ENCODE measurements around the gene VARS2. TPM values are rescaled to one million over a fixed set of nuclear protein-coding genes. Genes with fewer than 3 reads are reported as not detected.

Gene VARS2
- total and polyA plus RNA-seq, 2 experiments from 2014 or later, result 21.6 to 36.9 TPM

DNA sequence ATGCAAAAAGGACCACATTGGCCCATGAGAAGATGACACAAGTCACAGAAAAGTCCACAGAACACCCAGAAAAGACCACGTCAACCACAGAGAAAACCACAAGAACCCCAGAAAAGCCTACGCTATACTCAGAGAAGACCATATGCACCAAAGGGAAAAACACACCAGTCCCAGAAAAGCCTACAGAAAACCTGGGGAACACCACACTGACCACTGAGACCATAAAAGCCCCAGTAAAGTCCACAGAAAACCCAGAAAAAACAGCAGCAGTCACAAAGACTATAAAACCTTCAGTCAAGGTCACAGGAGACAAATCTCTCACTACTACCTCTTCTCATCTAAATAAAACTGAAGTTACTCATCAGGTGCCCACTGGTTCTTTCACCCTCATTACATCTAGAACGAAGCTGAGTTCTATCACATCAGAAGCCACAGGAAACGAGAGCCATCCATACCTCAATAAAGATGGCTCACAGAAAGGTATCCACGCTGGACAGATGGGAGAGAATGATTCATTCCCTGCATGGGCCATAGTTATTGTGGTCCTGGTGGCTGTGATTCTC lies 38.0 kb downstream of the VARS2 start:
- 87% methylated on average over 5 of the region's 5 CpGs for WGBS (ENCODE audit: low lambda C conversion rate, missing lambda C conversion rate)
- Histone ChIP-seq H3K4me3 (no peak overlapping the region), H3K79me2 (no peaks in the 10 kb centered on the region), H3K27ac (no peak overlapping the region), H3K27me3 (peaks cover 33% of the 10 kb centered on the region), H3K9me2 (replicated peaks; ENCODE audit: insufficient read depth) (no peaks in the 10 kb centered on the region), H3K36me3 (replicated peaks; ENCODE audit: insufficient read depth, low read depth) (no peaks in the 10 kb centered on the region), H3K9me3 (ENCODE audit: low read depth) (no peaks in the 10 kb centered on the region), H2AFZ (no peak overlapping the region), H3K4me2 (no peak overlapping the region), H3K4me1 (ENCODE audit: insufficient read depth) (no peaks in the 10 kb centered on the region), H4K20me1 (ENCODE audit: insufficient read depth, poor library complexity, severe bottlenecking) (no peaks in the 10 kb centered on the region)
- TF ChIP-seq EZH2phosphoT487 (IDR thresholded peaks at IDR 0.05; ENCODE audit: low read depth, severe bottlenecking, unreplicated experiment), result no peak
- TF ChIP-seq, protein P1, sequence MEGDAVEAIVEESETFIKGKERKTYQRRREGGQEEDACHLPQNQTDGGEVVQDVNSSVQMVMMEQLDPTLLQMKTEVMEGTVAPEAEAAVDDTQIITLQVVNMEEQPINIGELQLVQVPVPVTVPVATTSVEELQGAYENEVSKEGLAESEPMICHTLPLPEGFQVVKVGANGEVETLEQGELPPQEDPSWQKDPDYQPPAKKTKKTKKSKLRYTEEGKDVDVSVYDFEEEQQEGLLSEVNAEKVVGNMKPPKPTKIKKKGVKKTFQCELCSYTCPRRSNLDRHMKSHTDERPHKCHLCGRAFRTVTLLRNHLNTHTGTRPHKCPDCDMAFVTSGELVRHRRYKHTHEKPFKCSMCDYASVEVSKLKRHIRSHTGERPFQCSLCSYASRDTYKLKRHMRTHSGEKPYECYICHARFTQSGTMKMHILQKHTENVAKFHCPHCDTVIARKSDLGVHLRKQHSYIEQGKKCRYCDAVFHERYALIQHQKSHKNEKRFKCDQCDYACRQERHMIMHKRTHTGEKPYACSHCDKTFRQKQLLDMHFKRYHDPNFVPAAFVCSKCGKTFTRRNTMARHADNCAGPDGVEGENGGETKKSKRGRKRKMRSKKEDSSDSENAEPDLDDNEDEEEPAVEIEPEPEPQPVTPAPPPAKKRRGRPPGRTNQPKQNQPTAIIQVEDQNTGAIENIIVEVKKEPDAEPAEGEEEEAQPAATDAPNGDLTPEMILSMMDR (IDR thresholded peaks at IDR 0.05; ENCODE audit: poor library complexity), result no peak
- no peak for DNase-seq (ENCODE audit: low spot score)

DNA sequence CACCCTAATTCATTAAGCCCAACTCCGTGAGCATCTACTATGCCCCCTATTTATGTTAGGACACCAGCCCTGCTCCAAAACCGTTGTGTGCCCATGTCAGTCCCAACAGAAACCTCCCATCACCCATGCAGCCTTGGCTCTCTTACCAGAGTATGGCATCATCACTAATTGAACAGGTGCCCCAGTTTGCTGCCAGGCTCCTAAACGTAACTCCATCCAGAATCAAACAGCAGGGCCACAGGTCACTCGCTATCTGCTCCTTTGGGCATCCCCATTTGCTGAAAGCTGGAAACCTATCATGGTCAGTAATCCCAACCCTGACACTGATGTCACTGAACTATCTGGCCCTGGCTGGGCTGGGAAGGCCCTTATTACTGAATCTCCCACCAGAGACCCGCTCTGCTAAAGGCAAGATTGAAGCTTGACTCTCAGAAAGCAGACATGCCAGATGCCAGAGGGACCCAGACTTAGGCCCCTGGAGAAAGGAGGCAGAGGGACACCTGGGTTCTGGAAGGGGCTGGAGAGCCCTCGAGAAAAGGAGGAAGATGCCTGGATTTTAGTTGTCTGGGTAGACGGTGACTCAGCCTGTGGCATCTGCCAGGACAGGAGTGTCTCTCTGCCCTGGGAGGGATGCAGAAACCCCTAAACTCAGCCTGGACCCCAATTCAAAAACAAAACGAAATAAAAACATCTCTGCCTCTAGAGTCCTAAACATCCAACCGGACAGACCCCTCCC lies 40.8 kb downstream of the VARS2 start:
- Histone ChIP-seq H3K9me3 (ENCODE audit: low read depth) (no peaks in the 10 kb centered on the region), H3K4me2 (peak overlapping the region; percentile 88), H3K27ac (peak overlapping the region; percentile 31), H3K4me1 (ENCODE audit: insufficient read depth) (no peaks in the 10 kb centered on the region), H3K4me3 (peak overlapping the region; percentile 9), H3K27me3 (peaks cover 43% of the 10 kb centered on the region), H3K36me3 (replicated peaks; ENCODE audit: insufficient read depth, low read depth) (no peaks in the 10 kb centered on the region), H3K79me2 (no peaks in the 10 kb centered on the region), H4K20me1 (ENCODE audit: insufficient read depth, poor library complexity, severe bottlenecking) (no peaks in the 10 kb centered on the region), H2AFZ (peak overlapping the region; percentile 89), H3K9me2 (replicated peaks; ENCODE audit: insufficient read depth) (no peaks in the 10 kb centered on the region)
- DNase-seq (ENCODE audit: low spot score), result no peak
- TF ChIP-seq, protein P1 (IDR thresholded peaks at IDR 0.05; ENCODE audit: poor library complexity), result no peak
- TF ChIP-seq EZH2phosphoT487 (IDR thresholded peaks at IDR 0.05; ENCODE audit: low read depth, severe bottlenecking, unreplicated experiment) (no peak), EZH2 (IDR thresholded peaks at IDR 0.05; ENCODE audit: borderline replicate concordance) (no peak)
- 65% methylated on average over 9 of the region's 9 CpGs for WGBS (ENCODE audit: low lambda C conversion rate, missing lambda C conversion rate)

DNA sequence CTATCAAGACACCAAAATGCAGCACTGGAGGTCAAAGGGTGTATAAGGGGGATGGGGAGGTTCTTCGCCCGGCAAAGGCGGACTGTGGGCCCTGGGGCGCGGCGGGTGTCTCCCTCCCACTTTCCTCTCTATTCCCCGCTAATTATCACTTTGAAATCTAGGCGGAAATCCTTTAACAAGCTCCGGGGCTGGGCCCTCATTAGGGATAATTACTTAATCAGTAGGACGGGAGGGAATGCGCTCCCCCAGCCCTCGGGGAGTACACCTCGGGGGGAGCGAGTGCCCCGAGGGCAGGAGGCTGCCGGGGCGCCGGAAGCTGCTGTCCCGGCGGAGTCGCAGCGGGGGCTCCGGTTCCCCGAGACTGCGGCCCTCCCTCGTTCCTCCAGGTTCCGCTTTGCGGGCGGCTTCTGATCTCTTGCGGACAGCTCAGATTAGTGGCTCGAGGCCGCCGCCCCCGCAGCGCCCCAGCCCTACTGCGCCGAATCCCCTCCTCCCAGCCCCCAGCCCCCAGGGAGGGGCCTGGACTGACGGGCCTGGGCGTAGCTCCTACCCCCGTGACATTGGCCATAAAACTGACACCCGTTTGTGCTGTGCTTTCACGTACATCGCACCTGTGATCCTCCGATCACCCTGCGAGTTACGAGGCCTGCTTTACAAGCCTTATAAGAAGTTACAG lies 41.5 kb downstream of the VARS2 start:
- H3K9me2 ChIP-seq (replicated peaks; ENCODE audit: insufficient read depth), result no peaks in the 10 kb centered on the region
- no peaks in the 10 kb centered on the region for H3K79me2 ChIP-seq
- peak overlapping the region; percentile 31 for H3K27ac ChIP-seq
- TF ChIP-seq EZH2 (IDR thresholded peaks at IDR 0.05; ENCODE audit: borderline replicate concordance) (no peak), EZH2phosphoT487 (IDR thresholded peaks at IDR 0.05; ENCODE audit: low read depth, severe bottlenecking, unreplicated experiment) (no peak)
- TF ChIP-seq, protein P1 (IDR thresholded peaks at IDR 0.05; ENCODE audit: poor library complexity), result no peak
- no peaks in the 10 kb centered on the region for H3K9me3 ChIP-seq (ENCODE audit: low read depth)
- H3K27me3 ChIP-seq, result peaks cover 43% of the 10 kb centered on the region
- DNase-seq (ENCODE audit: low spot score), result peak; percentile 85
- H3K4me2 ChIP-seq, result peak overlapping the region; percentile 88
- no peaks in the 10 kb centered on the region for H4K20me1 ChIP-seq (ENCODE audit: insufficient read depth, poor library complexity, severe bottlenecking)
- H3K36me3 ChIP-seq (replicated peaks; ENCODE audit: insufficient read depth, low read depth), result no peaks in the 10 kb centered on the region
- H3K4me1 ChIP-seq (ENCODE audit: insufficient read depth), result no peaks in the 10 kb centered on the region
- WGBS (ENCODE audit: low lambda C conversion rate, missing lambda C conversion rate), result 8% methylated on average over 37 of the region's 46 CpGs
- H3K4me3 ChIP-seq, result peak overlapping the region; percentile 9
- peak overlapping the region; percentile 89 for H2AFZ ChIP-seq
